OCI-LY3 (cell line): ENCODE data around the gene DCST1.

Experiments
- H2AFZ ChIP-seq: fragments of 200-600, 300-600 bp; shearing (Covaris generic); 2 replicates; pipeline ENCODE4 v1.6.0; 2014; ENCODE audit warnings: antibody characterized with exemption, low read depth, low read length
- H3K27ac ChIP-seq: fragments of 200-600, 300-600 bp; sonication (generic); 2 replicates; pipeline ENCODE4 v1.5.1; 2014; ENCODE audit warnings: mild to moderate bottlenecking, low read length, moderate library complexity, mixed read lengths
- H3K27me3 ChIP-seq: fragments of 200-600, 300-600 bp; sonication (generic); 2 replicates; pipeline ENCODE4 v1.6.1; 2014; ENCODE audit warnings: low read depth, low read length, mixed read lengths
- H3K36me3 ChIP-seq: fragments of 200-600, 300-600 bp; sonication (generic); replicated peaks from 2 replicates; pipeline ENCODE3; 2014; ENCODE audit warnings: low read depth, low read length, mixed read lengths
- H3K4me1 ChIP-seq: fragments of 300-600, 200-600 bp; sonication (generic); 2 replicates; pipeline ENCODE4 v1.6.1; 2014; ENCODE audit warnings: low read length, mixed read lengths
- H3K4me2 ChIP-seq: fragments of 200-600, 300-600 bp; sonication (generic); 2 replicates; pipeline ENCODE4 v1.6.1; 2014; ENCODE audit warnings: low read length, mixed read lengths
- H3K4me3 ChIP-seq: fragments of 300-600, 200-600 bp; sonication (generic); 2 replicates; pipeline ENCODE4 v1.5.1; 2014; ENCODE audit warnings: antibody characterized with exemption, mild to moderate bottlenecking, low read length, moderate library complexity
- H3K79me2 ChIP-seq: fragments of 300-600, 200-600 bp; shearing (Covaris generic); 2 replicates; pipeline ENCODE4 v1.6.1; 2014; ENCODE audit warnings: mild to moderate bottlenecking, low read length, mixed read lengths
- H3K9ac ChIP-seq: fragments of 300-600, 200-600 bp; shearing (Covaris generic); 2 replicates; pipeline ENCODE4 v1.6.0; 2014; ENCODE audit warnings: mild to moderate bottlenecking, low read length, moderate library complexity
- H3K9me3 ChIP-seq: fragments of 200-600, 300-600 bp; shearing (Covaris generic); 2 replicates; pipeline ENCODE4 v1.6.1; 2014; ENCODE audit warnings: low read length, mixed read lengths; ENCODE audit not compliant: insufficient read depth
- H4K20me1 ChIP-seq: fragments of 200-600, 300-600 bp; sonication (generic); 2 replicates; pipeline ENCODE4 v1.6.1; 2016; ENCODE audit warnings: low read length, mixed read lengths; ENCODE audit not compliant: insufficient read depth
- EZH2phosphoT487 ChIP-seq: fragments of 200-600 bp; shearing (Covaris generic); IDR thresholded peaks from 2 replicates; pipeline ENCODE4 v1.6.1; 2018; ENCODE audit warnings: antibody characterized with exemption, mixed run types, low read depth
- TF ChIP-seq, protein P1 (sequence below): fragments of 200-600, 300-600 bp; sonication (generic); IDR thresholded peaks from 2 replicates; pipeline ENCODE4 v1.5.1; 2014; ENCODE audit warnings: antibody characterized with exemption, low read length, low read depth

DCST1 gene

GRCh38 chr1:155010211-155010918 lies 23.3 kb upstream of the DCST1 start:
- H3K4me3 ChIP-seq = no peak overlapping the region

GRCh38 chr1:155011004-155011416 lies 22.6 kb upstream of the DCST1 start:
- H3K27ac ChIP-seq = no peak overlapping the region
- no peak overlapping the region for H3K4me3 ChIP-seq
- peaks cover 42% of the 10 kb centered on the region for H3K4me1 ChIP-seq
- no peaks in the 10 kb centered on the region for H3K9me3 ChIP-seq
- peaks cover 25% of the 10 kb centered on the region for H3K36me3 ChIP-seq
- no peaks in the 10 kb centered on the region for H3K27me3 ChIP-seq
- TF ChIP-seq EZH2phosphoT487 = no peak
- TF ChIP-seq, protein P1, sequence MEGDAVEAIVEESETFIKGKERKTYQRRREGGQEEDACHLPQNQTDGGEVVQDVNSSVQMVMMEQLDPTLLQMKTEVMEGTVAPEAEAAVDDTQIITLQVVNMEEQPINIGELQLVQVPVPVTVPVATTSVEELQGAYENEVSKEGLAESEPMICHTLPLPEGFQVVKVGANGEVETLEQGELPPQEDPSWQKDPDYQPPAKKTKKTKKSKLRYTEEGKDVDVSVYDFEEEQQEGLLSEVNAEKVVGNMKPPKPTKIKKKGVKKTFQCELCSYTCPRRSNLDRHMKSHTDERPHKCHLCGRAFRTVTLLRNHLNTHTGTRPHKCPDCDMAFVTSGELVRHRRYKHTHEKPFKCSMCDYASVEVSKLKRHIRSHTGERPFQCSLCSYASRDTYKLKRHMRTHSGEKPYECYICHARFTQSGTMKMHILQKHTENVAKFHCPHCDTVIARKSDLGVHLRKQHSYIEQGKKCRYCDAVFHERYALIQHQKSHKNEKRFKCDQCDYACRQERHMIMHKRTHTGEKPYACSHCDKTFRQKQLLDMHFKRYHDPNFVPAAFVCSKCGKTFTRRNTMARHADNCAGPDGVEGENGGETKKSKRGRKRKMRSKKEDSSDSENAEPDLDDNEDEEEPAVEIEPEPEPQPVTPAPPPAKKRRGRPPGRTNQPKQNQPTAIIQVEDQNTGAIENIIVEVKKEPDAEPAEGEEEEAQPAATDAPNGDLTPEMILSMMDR = no peak
- peaks cover 65% of the 10 kb centered on the region for H4K20me1 ChIP-seq
- H3K79me2 ChIP-seq = peaks cover 25% of the 10 kb centered on the region
- H3K4me2 ChIP-seq = no peak overlapping the region
- H2AFZ ChIP-seq = no peak overlapping the region
- no peak overlapping the region for H3K9ac ChIP-seq

More at GRCh38 chr1:155010211-155010918, 23.3 kb upstream of the DCST1 start:
- no peak overlapping the region for H3K27ac ChIP-seq
- H3K36me3 ChIP-seq = peaks cover 19% of the 10 kb centered on the region
- no peaks in the 10 kb centered on the region for H3K27me3 ChIP-seq
- TF ChIP-seq, protein P1 = no peak
- no peak for TF ChIP-seq EZH2phosphoT487
- no peak overlapping the region for H2AFZ ChIP-seq
- peaks cover 44% of the 10 kb centered on the region for H3K4me1 ChIP-seq
- H3K9ac ChIP-seq = no peak overlapping the region
- no peaks in the 10 kb centered on the region for H3K9me3 ChIP-seq
- peaks cover 65% of the 10 kb centered on the region for H4K20me1 ChIP-seq
- H3K79me2 ChIP-seq = peaks cover 31% of the 10 kb centered on the region
- no peak overlapping the region for H3K4me2 ChIP-seq

DNA sequence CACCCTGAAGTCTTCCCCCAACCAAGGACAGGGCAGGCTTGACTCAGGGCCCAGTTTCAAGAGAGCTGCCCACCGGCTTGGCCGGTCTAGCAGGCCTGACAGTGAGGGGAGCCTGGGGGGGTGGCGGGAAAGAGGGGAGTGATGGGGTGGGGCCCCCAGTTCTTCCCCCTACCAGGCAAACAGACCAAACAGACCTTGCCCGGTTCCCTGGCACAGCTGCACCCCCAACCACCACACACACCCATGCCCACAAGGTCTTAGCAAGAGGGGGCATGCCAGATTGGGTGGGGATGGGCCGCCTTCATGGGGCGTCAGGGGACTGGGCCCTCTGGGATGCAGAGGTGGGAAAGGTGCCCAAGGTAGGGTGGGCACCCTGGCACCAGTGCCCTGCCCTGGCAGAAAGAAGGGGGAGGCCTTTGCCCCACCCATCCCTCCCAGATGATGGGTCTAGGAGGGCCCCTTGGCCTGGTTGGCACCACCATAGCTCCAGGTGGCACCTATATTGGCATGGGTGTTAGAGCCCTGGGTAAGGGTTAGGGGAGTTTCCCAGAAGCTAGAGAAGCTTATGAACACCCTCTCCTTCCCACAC lies 22.1 kb upstream of the DCST1 start:
- TF ChIP-seq, protein P1 = no peak
- TF ChIP-seq EZH2phosphoT487 = no peak
- no peak overlapping the region for H3K4me3 ChIP-seq
- no peaks in the 10 kb centered on the region for H3K9me3 ChIP-seq
- peaks cover 20% of the 10 kb centered on the region; the same call in 1 of the 2 replicates for H3K79me2 ChIP-seq
- H3K36me3 ChIP-seq = peaks cover 26% of the 10 kb centered on the region
- H3K9ac ChIP-seq = no peak overlapping the region
- H3K27ac ChIP-seq = no peak overlapping the region
- H3K27me3 ChIP-seq = no peaks in the 10 kb centered on the region
- H4K20me1 ChIP-seq = peaks cover 65% of the 10 kb centered on the region
- H2AFZ ChIP-seq = no peak overlapping the region
- H3K4me2 ChIP-seq = no peak overlapping the region
- H3K4me1 ChIP-seq = peaks cover 42% of the 10 kb centered on the region

DNA sequence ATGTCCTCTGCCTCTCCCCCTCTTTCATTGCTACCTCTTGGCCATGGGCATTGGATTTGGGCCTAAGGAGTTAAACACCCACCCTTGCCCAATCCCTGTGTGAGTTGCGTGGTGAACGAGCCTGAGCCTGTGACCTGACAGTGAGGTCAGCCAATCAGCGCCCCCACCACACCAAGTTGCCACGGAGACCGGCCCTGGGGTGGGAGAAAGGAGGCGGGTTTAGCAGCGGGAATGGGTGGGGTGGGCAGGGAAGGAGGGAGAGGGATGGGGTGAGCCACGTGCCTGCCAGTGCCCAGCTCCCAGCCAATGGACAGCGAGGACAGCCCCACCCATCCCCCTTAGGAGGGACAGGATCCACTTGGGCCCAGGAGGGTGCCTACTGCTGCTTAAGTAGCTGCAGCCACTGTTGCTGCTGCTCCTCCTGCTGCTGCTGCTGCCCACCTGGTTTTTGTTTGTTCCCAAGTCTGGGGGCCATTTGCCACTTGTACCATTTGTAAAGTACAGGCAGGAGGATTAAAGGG lies 21.5 kb upstream of the DCST1 start:
- no peak overlapping the region for H3K27ac ChIP-seq
- no peak overlapping the region for H3K4me3 ChIP-seq
- H3K4me1 ChIP-seq = peaks cover 42% of the 10 kb centered on the region
- H3K36me3 ChIP-seq = peaks cover 28% of the 10 kb centered on the region
- H3K27me3 ChIP-seq = no peaks in the 10 kb centered on the region
- no peak overlapping the region for H3K9ac ChIP-seq
- H3K9me3 ChIP-seq = no peaks in the 10 kb centered on the region
- H3K79me2 ChIP-seq = peaks cover 15% of the 10 kb centered on the region; the same call in 1 of the 2 replicates
- TF ChIP-seq, protein P1 = no peak
- no peak for TF ChIP-seq EZH2phosphoT487
- peaks cover 60% of the 10 kb centered on the region for H4K20me1 ChIP-seq
- H3K4me2 ChIP-seq = no peak overlapping the region
- no peak overlapping the region for H2AFZ ChIP-seq
